ENCODE measurements around the gene RAB34.

Gene RAB34

DNA sequence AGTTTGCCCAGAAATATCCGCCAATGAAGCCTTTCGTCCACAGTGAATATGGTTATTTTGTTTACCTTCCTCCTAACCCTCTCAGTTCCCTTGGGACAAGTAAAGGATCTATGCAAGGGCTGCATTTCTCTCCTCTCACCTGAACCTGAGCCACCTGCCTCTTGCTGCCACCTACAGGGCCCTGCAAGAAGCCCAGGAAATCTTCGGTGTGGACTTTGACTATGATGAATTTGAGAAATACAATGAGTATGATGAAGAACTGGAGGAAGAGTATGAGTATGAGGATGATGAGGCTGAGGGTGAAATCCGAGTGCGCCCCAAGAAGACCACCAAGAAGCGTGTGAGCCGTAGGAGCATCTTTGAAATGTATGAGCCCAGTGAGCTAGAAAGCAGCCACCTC lies 41.7 kb downstream of the RAB34 start:
- no peak for DNase-seq

DNA sequence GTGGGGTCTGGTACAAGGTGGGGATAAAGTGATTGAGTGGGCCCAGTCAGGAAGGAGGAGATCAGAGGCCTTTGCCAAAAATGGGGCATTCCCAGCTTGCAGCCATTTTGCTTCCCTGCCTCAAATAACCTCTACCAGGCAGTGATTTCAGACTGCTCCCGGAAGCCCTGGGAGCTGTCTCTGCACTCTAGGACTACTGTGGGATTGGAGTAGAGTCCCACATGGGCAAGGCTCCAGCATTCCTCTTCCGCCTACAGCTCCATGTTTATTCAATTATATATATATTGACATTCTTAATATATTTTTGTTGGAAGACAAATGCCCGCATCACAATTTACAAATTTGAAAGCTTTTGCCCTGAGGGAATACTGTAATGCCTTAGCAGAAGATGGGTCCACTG lies 42.2 kb downstream of the RAB34 start:
- DNase-seq = no peak

DNA sequence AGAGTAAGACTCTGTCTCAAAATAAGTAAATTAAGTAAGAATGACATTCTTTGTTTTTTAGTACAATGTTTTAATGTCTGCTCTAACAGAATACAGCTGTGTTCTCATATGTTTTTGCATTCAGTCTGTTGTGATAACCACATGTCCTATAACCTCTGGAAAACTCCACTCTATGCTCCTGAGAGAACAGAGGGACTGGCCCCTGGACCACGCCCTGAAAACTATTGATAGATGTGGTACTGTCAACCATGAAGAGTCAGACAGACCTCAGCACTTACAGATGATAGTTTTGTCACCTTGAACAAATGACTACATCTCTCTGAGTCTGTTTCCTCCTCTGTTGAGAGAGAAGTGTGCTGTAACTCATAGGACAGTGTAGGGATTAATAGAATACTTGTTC lies 47.8 kb downstream of the RAB34 start:
- DNase-seq = no peak

DNA sequence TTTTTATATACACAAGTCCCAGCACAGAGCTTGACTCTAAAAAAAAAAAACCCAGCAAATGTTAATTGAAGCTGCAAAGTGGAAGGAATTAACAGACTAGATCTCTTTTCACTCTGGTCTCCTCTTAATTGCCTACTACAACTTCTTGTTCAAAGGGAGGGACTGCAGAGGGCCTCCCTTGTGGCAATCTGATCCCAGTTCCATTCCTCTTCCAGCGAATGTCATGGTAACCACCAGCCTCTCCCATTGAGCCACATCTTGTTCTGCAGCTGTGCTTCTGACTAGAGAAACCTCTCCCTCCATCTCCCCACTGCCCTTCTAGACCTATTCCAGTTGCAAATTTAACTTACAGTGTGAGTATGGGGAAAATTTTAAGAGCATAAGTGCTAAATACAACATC lies 49.8 kb downstream of the RAB34 start:
- no peak for DNase-seq

DNA sequence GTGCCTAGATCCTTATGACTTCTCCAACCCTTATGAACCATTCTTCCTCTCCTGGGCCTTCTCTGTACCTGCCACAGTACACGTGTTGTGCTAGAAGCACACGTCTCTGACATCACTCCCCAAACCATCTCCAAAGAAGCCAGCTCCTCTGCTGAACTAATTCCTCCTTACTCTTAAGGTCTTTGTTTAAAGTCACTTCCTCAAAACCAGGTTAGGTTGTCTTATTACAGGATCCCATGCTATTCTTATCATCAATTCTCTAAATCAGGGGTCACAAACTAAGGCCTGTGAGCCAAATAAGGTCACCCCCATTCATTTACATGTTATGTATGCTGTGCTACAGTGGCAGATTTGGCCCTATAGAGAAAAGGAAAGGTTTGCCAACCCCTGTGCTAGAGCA lies 51.7 kb downstream of the RAB34 start:
- DNase-seq = no peak
